Skeletal muscle cell (primary cell): ENCODE measurements around the gene CAMK2A.

Experiments
- DNase-seq: peaks from one replicate; pipeline ENCODE4 v3.0.0-alpha.2; 2010; ENCODE audit warnings: low read depth
- H3K4me3 ChIP-seq: 2 replicates; pipeline ENCODE4 v1.5.1; 2011; ENCODE audit warnings: low read depth, mild to moderate bottlenecking, control low read depth, low read length, moderate library complexity

The CAMK2A gene

GRCh38 chr5:150289551-150290390 is at the start of gene CAMK2A:
Gene CAMK2A, minus strand, starts transcription at chr5:150289773. Its CDS starts 148 bp downstream, at chr5:150289625.
- DNase-seq, result no peak
- no peak within 1 kb of the TSS for H3K4me3 ChIP-seq

GRCh38 chr5:150339165-150339564 is 49.6 kb upstream of the CAMK2A start:
- no peak overlapping the region for H3K4me3 ChIP-seq
- DNase-seq, result no peak

DNA sequence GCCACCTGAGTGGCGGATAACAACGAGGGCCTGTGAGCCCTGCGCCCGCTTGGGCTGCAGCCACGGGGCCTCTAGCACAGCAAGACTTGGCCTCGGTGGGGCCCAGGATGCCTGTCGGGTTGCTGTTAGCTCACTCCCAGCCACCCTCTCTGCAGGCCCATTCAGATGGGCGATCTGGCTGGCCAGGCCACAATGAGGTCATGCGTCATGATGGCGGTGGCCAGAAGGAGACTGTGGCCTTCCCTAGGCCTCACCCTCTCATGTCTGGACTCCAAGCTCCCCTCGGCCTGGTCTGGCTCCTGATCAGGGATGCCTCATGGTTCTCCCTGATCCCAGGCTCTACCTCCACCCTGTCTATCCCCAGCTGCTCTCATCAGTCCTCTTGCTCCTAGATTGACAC is 49.0 kb upstream of the CAMK2A start:
- no peak overlapping the region for H3K4me3 ChIP-seq
- no peak for DNase-seq

DNA sequence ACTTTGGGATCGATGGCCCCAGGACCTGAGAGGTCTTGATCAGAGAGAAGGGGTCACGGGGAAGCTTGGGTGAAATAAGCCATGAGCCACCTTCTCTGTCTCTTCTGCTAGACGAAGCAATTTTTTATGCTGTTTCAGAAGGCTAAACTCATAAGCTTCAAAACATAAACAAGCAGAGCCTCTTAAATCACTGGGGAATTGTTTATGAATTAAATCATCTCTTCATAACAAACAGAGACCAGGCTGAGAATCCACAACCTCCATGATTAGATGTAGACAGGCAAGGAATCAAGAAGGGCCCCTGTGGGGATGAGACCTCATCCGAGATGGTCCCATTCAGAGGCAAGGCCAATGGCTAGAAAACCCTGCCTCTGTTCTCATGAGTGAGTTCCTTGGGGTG is 46.2 kb upstream of the CAMK2A start:
- H3K4me3 ChIP-seq, result no peak overlapping the region
- no peak for DNase-seq

GRCh38 chr5:150333400-150333799 is 43.8 kb upstream of the CAMK2A start:
- no peak overlapping the region for H3K4me3 ChIP-seq
- no peak for DNase-seq

- no peak overlapping the region for H3K4me3 ChIP-seq
- no peak for DNase-seq
Measured at GRCh38 chr5:150329881-150330876, 40.6 kb upstream of the CAMK2A start.

GRCh38 chr5:150329038-150329437 is 39.5 kb upstream of the CAMK2A start:
- no peak overlapping the region for H3K4me3 ChIP-seq
- no peak for DNase-seq

DNA sequence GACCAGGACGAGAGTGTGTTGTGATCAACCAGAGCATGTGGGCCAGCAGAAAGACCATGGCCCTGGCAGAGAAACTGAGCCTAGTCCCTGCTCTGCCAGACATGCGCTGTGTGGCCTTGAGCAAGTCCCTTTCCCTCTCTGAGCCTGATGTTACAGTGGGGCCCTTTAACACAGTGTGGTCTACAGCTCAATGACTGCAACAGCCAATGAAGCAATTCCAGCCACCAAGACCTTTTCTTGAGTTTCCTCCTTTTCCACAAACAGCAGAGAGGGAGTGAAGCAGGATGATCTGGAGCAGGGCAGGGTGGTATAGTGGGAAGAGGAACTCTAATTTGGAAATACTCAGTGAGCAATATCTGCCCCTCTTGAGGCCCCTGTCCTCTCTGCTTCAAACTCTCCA is 38.9 kb upstream of the CAMK2A start:
- no peak overlapping the region for H3K4me3 ChIP-seq
- DNase-seq, result no peak

GRCh38 chr5:150327139-150327538 is 37.6 kb upstream of the CAMK2A start:
- DNase-seq, result no peak
- H3K4me3 ChIP-seq, result no peak overlapping the region

DNA sequence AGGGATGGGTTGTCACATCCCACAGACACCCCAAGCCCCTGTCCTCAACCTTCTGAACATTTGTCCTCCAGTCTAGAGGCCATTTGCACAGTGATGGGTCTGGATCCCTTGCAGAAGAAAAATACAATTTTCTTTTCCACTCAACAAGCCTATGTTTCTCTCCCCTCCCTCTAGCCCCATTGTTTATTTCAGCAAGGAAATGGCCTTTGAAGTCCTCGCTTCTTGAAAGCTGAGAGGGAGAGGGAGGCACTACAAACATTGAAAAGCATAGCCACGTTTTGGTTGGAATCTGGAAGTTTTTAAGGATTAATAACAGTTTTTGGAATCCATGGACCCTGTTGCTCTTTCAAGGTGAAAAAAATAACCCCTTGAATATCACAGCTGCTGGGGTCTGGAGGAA is 37.1 kb upstream of the CAMK2A start:
- no peak overlapping the region for H3K4me3 ChIP-seq
- DNase-seq, result no peak

DNA sequence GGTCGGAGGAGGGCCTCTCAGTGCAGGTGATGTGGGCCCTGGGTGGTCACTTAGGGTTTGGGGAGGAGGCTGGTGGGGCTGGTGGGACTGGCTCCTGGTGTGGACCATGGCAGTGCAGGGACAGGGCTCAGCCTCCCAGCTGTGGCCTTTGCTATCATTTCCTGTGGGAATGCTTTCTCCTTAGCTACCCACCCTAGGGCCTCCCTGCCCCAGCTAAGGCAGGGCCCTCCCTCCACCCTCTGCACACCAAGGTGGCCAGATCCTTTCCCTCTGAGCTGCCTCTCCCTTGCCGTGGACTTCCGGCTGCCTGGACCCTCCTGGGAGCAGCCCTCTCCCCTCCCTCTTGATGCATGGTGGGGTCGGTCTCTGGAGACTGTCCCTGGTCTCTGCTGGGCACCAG is 35.9 kb upstream of the CAMK2A start:
- no peak for DNase-seq
- no peak overlapping the region for H3K4me3 ChIP-seq

DNA sequence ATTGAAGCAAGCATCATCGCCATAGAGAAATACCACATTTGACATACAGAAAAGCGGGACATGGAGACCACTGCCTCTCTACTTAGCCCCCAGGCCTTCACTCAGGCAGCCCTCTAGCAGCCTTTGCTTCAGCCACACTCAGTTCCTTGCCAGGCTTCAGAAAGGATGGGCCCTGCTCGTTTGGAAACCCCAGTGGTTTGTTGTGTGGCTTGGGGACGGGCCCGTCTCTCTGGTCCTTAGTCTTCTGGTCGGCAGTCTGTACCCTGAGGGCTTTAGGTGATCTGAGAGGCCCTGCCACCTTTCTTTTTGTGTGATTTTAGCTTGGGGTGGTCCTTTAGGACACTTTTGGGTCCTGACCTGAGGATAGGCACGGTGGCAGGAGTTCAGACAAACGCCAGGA is 34.2 kb upstream of the CAMK2A start:
- no peak overlapping the region for H3K4me3 ChIP-seq
- DNase-seq, result no peak

GRCh38 chr5:150323092-150323491 is 33.5 kb upstream of the CAMK2A start:
- no peak overlapping the region for H3K4me3 ChIP-seq
- DNase-seq, result no peak

DNA sequence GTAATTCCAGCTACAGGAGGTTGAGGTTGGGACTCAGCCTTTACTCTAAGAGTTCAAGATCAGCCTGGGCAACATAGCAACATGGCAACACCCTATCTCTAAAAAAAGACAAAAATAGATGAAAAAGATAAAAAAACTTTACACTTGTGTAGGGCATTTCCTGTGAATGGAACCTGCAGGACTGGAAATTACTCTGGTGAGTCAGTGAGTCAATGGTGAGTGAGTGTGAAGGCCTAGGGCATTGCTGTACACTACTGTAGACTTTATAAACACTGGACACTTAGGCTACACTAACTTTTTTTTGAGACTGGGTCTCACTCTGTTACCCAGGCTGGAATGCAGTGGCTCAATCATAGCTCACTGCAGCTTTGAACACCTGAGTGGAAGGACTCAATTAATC is 32.6 kb upstream of the CAMK2A start:
- no peak for DNase-seq
- H3K4me3 ChIP-seq, result no peak overlapping the region

DNA sequence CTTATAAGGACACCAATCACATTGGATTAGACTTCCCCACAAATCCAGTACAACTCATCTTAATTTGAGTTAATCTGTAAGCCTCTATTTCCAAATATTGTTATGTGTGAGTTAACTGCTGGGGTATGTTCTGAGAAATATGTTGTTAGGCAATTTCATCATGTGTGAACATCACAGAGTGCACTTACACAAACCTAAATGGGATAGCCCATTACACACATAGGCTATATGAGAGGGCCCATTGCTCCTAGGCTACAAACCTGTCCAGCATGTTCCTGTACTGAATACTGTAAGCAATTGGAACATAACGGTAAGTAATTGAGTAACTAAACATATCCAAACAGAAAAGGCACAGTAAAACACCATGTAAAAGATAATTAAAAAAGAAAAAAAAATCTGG is 32.2 kb upstream of the CAMK2A start:
- H3K4me3 ChIP-seq, result no peak overlapping the region
- no peak for DNase-seq

DNA sequence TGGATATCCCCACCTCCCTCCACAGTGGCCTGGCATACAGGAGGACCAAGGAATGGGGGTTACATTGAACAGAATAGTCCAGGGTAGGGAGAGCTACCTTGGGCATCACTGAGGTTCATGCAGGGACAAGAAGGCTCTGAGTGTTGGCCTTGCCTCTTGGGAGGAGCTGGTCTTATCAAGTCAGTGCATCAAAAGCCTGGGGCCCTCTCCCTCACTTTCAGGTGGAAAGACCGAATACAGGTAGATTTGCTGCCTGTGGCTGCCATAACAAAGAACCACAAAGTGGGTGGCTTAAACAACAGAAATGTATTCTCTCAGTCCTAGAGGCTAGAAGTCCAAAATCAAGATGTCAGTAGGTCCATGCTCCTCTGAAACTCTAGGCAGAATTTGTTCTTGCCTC is 31.6 kb upstream of the CAMK2A start:
- H3K4me3 ChIP-seq, result no peak overlapping the region
- DNase-seq, result no peak

DNA sequence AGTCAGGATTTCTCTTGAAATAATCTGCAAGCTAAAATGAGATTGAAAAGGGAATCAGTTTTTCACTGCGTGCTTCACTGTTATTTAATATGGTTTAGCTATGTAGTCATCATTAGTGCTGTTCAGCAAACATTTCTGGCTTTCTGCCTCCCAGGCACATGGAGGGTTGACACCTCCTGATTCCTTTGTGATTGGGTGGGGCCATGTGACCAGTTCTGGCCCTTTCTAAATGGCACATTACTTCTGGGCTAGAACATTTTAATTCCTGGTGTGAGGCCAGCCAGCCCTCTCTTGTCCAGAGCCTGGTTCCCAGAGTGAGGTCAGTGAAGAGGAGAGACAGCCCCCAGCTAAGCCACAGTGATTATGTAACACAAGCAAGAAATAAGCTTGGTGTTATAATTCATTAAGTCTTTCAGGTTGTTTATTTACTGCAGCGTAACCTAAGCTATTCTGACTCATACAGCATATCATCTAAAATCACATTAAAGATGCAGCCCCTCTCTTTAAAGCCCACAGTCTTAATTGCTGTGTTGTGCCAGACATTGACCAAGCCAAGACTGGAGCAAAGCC is 30.6 kb upstream of the CAMK2A start:
- H3K4me3 ChIP-seq, result no peak overlapping the region
- DNase-seq, result peak; percentile 69

- DNase-seq, result no peak
- H3K4me3 ChIP-seq, result no peak overlapping the region
Measured at GRCh38 chr5:150319484-150319790, 29.9 kb upstream of the CAMK2A start.

DNA sequence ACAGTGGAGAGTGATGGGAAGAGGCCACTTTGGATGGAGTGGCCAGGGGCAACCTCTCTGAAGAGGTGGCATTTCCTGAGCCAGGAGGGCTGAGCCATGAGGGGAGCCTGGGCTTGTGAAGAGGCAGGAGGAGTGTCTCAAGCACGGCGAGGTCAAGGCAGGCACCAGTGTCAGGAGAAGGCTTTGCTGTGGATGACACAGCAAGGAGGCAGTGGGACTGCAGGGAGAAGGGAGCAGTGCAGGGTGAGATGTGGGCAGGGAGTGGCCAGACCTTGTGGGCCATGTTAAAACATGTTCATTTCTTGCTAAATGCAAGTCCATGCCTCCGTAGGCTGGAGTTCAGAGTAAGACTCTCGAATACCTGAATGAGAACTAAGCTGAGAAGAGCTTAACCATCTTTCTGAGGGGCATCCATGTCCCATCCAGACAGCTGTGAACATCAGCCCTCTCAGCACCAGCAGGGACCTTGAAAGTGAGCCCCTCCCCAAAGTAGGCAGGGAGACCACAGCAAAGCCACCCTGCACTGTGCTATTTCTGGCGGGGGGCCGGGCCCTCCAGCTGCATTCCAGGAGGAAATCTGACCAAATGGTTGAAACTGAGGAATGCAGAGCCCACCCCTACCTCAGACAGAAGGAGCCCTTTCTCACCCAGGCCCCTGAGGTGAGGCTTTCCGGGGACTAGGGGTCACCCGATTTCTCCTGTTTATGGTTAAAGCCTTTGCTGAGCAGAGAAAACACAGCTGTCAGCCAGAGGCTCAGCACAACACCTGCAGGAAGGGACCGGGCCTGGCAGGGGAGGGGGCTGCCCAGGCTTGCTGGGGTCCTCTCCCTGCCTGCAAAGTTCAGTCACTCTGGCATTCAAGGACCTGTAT is 29.3 kb upstream of the CAMK2A start:
- DNase-seq, result no peak
- H3K4me3 ChIP-seq, result no peak overlapping the region
